Amniotic epithelial cell (primary cell): ENCODE measurements around the gene AMZ1.

Experiments used
- DNase-seq: peaks from one replicate; pipeline ENCODE4 v3.0.0-alpha.2; 2010; ENCODE audit warnings: low read depth

AMZ1 gene

GRCh38 chr7:2753148-2753547 lies 65.1 kb downstream of the AMZ1 start:
- no peak for DNase-seq

DNA sequence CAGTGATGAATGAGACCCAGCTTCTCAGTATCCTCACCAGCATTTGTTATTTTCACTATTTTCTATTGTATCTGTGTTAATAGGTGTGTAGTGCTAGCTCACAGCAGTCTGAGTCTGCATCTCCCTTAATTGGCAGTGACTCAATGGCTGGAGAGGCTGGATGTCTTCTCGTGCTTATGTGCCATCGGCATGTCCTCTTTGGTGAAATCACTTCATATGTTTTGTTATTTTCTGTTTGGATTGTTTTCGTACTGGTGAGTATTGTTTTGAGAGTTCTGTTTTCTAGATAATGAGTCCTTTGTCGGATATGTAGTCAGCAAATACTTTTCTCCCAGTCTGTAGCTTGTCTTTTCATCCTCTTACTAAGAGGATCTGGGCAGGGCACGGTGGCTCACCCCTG lies 66.1 kb downstream of the AMZ1 start:
- DNase-seq = no peak

GRCh38 chr7:2754912-2755311 lies 66.9 kb downstream of the AMZ1 start:
- DNase-seq = no peak

DNA sequence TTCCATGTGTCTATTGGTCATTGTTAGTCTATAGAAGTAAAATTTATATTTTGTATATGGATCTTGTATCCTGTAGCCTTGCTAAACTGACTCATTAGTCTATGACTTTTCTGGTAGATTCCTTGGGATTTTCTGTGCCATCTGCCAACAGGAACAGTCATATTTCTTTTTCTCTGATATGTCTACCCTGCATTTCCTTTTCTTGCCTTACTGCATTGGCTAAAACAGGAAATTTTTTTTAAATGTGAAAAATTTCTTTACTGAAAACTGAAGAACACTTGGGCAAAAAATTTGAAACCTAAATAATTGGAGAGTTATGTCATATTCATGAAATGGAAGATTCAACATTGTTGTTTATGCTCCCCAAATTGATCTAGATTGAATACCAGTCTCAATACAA lies 67.5 kb downstream of the AMZ1 start:
- DNase-seq = no peak

GRCh38 chr7:2757361-2757903 lies 69.4 kb downstream of the AMZ1 start:
- DNase-seq = peak; percentile 71

DNA sequence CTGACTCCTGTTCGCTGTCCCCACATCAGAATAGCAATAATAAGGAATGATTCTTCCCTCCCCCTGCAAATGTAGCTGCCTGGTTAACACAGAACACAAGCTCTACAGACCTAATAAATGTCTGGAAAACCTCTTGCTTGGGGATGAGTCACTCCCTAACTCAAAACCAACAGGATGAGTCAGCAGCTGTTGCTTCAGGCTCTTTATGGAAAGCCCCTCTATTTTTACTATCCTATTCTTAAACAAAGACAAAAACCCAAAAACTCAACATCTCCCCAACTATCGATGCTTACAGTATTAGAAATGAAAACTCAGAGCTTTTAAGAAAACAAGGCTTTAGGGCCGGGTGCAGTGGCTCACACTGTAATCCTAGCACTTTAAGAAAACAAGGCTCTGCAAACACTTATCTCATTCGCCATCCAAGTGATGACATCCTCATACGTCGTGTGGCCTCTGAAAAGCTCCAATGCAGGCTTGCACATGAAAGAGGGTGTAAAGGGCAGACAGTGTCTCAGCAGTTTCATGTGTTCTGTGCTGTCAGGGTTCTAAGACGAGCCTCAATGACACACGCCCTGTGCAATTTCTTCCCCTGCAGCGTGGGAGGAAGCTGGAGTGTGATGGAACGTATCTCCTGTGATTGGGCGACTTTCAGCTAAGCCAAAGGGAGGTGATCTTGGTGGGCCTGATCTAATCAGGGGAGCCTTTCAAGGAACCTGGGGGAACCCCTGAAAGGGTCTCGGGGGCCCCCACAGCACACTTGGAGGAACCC lies 70.1 kb downstream of the AMZ1 start:
- peak; percentile 99 for DNase-seq

DNA sequence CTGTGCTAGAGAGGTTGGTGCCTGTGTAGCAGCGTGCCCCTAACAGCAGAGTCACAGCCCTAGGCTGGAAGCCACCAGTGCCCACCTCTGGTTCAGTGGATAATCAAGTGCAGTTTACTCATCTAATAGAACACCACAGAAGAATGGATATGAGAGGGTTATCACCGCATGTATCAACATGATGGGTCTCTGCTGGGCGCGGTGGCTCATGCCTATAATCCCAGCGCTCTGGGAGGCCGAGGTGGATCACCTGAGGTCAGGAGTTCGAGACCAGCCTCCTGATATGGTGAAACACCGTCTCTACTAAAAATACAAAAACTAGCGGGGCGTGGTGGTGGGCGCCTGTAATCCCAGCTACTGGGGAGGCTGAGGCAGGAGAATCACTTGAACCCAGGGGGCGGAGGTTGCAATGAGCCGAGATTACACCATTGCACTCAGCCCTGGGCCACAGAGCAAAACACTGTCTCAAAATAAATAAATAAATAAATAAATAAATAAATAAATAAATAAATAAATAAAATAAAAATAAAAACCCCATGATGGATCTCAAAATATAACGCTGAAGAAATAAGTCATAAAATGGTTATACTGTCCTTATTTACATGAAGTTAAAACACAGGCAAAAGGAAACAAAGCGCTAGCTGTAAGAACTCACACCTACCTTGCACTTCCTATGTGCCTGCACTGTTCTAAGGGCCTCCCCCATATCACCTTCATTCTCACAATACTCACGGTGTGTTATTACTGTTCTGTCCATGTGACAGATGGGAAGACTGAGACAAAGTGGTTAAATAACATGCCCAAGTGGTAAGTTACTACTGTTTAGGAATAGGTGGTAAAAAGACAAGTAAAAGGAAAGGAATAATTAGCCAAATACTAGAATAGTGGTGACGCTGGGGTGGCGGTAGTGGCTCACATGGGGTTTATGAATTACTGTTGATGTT lies 70.9 kb downstream of the AMZ1 start:
- DNase-seq = no peak

- no peak for DNase-seq
Observed at GRCh38 chr7:2759736-2760097, 71.7 kb downstream of the AMZ1 start.

- DNase-seq = no peak
Observed at GRCh38 chr7:2760098-2760889, 72.3 kb downstream of the AMZ1 start.

GRCh38 chr7:2761131-2761624 lies 73.2 kb downstream of the AMZ1 start:
- DNase-seq = peak; percentile 41

DNA sequence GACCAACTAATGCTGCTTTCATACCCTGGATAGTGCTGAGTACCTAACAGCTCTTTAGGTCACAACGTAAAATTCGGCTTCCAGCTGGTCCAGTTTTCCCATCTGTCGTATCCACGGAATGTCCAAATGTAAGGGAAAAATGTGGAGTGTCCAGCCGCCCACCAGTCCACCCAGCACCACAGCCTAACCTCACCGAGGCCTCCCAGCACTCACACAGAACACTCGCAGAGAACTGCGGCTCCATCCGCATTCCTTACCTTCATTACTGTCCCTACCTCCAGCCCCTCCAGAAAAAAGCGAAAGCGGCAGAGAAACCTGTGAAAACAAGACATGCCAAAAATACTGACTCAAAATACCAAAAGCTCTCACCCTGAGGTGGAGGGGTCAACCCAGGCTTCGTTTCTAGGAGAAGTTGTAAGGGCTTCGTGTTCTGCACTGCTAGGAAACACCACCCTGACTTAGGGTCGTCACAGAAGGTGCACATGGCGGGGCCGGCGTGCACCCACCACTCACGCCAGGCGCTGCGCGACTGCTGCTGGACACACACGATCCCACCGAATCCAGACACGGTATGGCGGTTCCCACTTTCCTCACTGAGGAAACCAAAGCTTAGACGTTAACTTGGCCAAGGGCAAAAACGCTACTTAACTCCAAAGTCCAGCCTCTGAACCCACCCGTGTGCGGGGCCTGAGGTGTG lies 73.9 kb downstream of the AMZ1 start:
- no peak for DNase-seq

- DNase-seq = no peak
Observed at GRCh38 chr7:2763597-2763996, 75.6 kb downstream of the AMZ1 start.

DNA sequence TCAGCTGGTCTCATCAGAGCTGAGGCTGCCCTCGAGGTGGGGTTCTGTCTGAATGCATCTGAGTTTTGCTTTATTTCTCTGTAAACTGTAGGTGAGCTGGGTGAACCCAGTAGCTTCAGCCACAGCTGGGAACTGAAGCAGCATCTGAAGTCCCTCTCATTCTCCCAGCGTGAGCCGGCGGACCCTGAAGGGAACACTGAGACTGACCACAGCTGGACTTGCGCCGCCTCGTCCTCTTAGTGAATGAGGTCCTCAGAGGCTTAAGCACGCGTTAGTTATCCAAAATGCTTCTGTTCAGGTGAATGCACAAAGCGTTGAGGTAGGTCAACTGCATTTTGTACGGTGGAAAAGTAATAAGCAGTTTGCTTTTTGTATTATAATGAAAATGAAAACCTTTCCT lies 76.6 kb downstream of the AMZ1 start:
- no peak for DNase-seq
